WTC11 (cell line): ENCODE data around the gene INPP5K. TPM values are rescaled to one million over a fixed set of nuclear protein-coding genes. Genes with fewer than 3 reads are reported as not detected.

ENCODE experiments used
- ATAC-seq: fragments of 200-7000 bp; cut with Tn5 transposase; 2 replicates; pipeline ENCODE4 v1.10.0; 2021; ENCODE audit warnings: mild to moderate bottlenecking, moderate library complexity
- CTCF ChIA-PET: fragments of 300-600 bp; sonication (Branson Sonifier 250); formaldehyde crosslinking; loops from one replicate; lab custom pipeline; 2021; ENCODE audit warnings: antibody characterized with exemption; lab: Charles Lee
- POLR2A ChIA-PET: fragments of 350-600 bp; sonication (Branson Sonifier 250); formaldehyde crosslinking; loops from one replicate; lab custom pipeline; 2021; ENCODE audit warnings: antibody characterized with exemption; lab: Charles Lee
- DNase-seq: peaks from one replicate; pipeline ENCODE4 v3.0.0; 2021; ENCODE audit warnings: low spot score
- H3K27ac Mint-ChIP-seq: 2 replicates; pipeline ENCODE4 v1.8.0; 2021; ENCODE audit warnings: mixed read lengths
- H3K27me3 Mint-ChIP-seq: 2 replicates; pipeline ENCODE4 v1.8.0; 2021; ENCODE audit warnings: low read depth, mild to moderate bottlenecking, moderate library complexity, mixed read lengths
- H3K36me3 Mint-ChIP-seq: 2 replicates; pipeline ENCODE4 v1.8.0; 2021; ENCODE audit warnings: mixed read lengths
- H3K4me1 Mint-ChIP-seq: 2 replicates; pipeline ENCODE4 v1.8.0; 2022; ENCODE audit warnings: mixed read lengths
- H3K4me3 Mint-ChIP-seq: 2 replicates; pipeline ENCODE4 v1.8.0; 2021; ENCODE audit warnings: mild to moderate bottlenecking, moderate library complexity, mixed read lengths
- H3K9me3 Mint-ChIP-seq: 2 replicates; pipeline ENCODE4 v1.8.0; 2021; ENCODE audit warnings: mixed read lengths
- ATF1 ChIP-seq: sonication (generic); formaldehyde crosslinking; IDR thresholded peaks from 2 replicates; pipeline ENCODE4 v1.8.1; 2023; ENCODE audit warnings: mild to moderate bottlenecking, moderate library complexity, missing genetic modification reagents
- ETV6 ChIP-seq: sonication (generic); formaldehyde crosslinking; IDR thresholded peaks from 2 replicates; pipeline ENCODE4 v1.8.1; 2022; ENCODE audit warnings: mild to moderate bottlenecking, missing genetic modification reagents
- FOXJ3 ChIP-seq: sonication (generic); formaldehyde crosslinking; IDR thresholded peaks from 2 replicates; pipeline ENCODE4 v1.9.0; 2021; ENCODE audit warnings: missing genetic modification reagents, mild to moderate bottlenecking, borderline replicate concordance
- GRHL2 ChIP-seq: fragments of 250-450 bp; sonication (Bioruptor Pico); IDR thresholded peaks from 2 replicates; pipeline ENCODE4 v1.8.0; 2022; ENCODE audit warnings: mild to moderate bottlenecking, moderate library complexity; ENCODE audit not compliant: insufficient replicate concordance, severe bottlenecking
- GTF2I ChIP-seq: fragments of 250-450 bp; sonication (Bioruptor Pico); conservative IDR thresholded peaks from 2 replicates; pipeline ENCODE4 v1.4.0; 2021; ENCODE audit warnings: mild to moderate bottlenecking
- NFE2L1 ChIP-seq: sonication (generic); formaldehyde crosslinking; IDR thresholded peaks from 2 replicates; pipeline ENCODE4 v1.8.1; 2023; ENCODE audit warnings: missing genetic modification reagents
- NR3C1 ChIP-seq: sonication (generic); formaldehyde crosslinking; conservative IDR thresholded peaks from 2 replicates; pipeline ENCODE4 v1.8.1; 2023; ENCODE audit warnings: low read depth, mild to moderate bottlenecking, missing genetic modification reagents
- RELA ChIP-seq: sonication (generic); formaldehyde crosslinking; IDR thresholded peaks from 2 replicates; pipeline ENCODE4 v1.8.1; 2022; ENCODE audit warnings: missing genetic modification reagents, mild to moderate bottlenecking, borderline replicate concordance
- USF1 ChIP-seq: sonication (generic); formaldehyde crosslinking; IDR thresholded peaks from 2 replicates; pipeline ENCODE4 v1.8.0; 2022; ENCODE audit warnings: mild to moderate bottlenecking, missing genetic modification reagents
- ZNF121 ChIP-seq: sonication (generic); formaldehyde crosslinking; IDR thresholded peaks from 2 replicates; pipeline ENCODE4 v1.8.0; 2023; ENCODE audit warnings: missing genetic modification reagents
- ZNF138 ChIP-seq: sonication (generic); formaldehyde crosslinking; conservative IDR thresholded peaks from 2 replicates; pipeline ENCODE4 v1.8.1; 2022; ENCODE audit warnings: mild to moderate bottlenecking, moderate library complexity, missing genetic modification reagents
- ZNF396 ChIP-seq: fragments of 250-450 bp; sonication (Bioruptor Pico); IDR thresholded peaks from 2 replicates; pipeline ENCODE4 v1.8.0; 2021; ENCODE audit warnings: mild to moderate bottlenecking, moderate library complexity, borderline replicate concordance
- ZNF671 ChIP-seq: fragments of 250-450 bp; sonication (Bioruptor Pico); IDR thresholded peaks from 2 replicates; pipeline ENCODE4 v1.8.0; 2021; ENCODE audit warnings: mild to moderate bottlenecking
- total RNA-seq: library from RNA; stranded (reverse); gene quantifications from 3 replicates; pipeline ENCODE4 v1.2.3, GENCODE V29; 2021
- TF ChIP-seq, protein P1 (sequence below): sonication (generic); formaldehyde crosslinking; IDR thresholded peaks from 2 replicates; pipeline ENCODE4 v1.8.0; 2023; ENCODE audit warnings: missing genetic modification reagents, mild to moderate bottlenecking, borderline replicate concordance
- TF ChIP-seq, protein P2 (sequence below): fragments of 250-450 bp; sonication (Bioruptor Pico); IDR thresholded peaks from 2 replicates; pipeline ENCODE4 v2.1.2; 2022; ENCODE audit warnings: mild to moderate bottlenecking, moderate library complexity
- TF ChIP-seq, protein P3 (sequence below): fragments of 250-450 bp; sonication (Bioruptor Pico); IDR thresholded peaks from 2 replicates; pipeline ENCODE4 v1.8.0; 2021; ENCODE audit warnings: mild to moderate bottlenecking
- TF ChIP-seq, protein P4 (sequence below): sonication (generic); formaldehyde crosslinking; IDR thresholded peaks from 2 replicates; pipeline ENCODE4 v1.8.1; 2022; ENCODE audit warnings: mild to moderate bottlenecking, moderate library complexity, missing genetic modification reagents
- TF ChIP-seq, protein P5 (sequence below): sonication (generic); formaldehyde crosslinking; conservative IDR thresholded peaks from 2 replicates; pipeline ENCODE4 v1.8.1; 2023; ENCODE audit warnings: mild to moderate bottlenecking, low read depth, missing genetic modification reagents, moderate library complexity

The INPP5K gene
- total RNA-seq, 1 experiment from 2014 or later: 26.8 TPM

- Mint-ChIP-seq H3K27me3 (no peaks in the 10 kb centered on the region), H3K27ac (no peak overlapping the region), H3K4me1 (peaks cover 10% of the 10 kb centered on the region), H3K4me3 (no peak overlapping the region), H3K9me3 (no peaks in the 10 kb centered on the region), H3K36me3 (no peaks in the 10 kb centered on the region)
- no peak for DNase-seq
- ChIA-PET POLR2A (no interaction called here), CTCF (interaction anchor here (1.1 kb wide), 1 partner anchor 22 kb away, joined by 3 read pairs; no protein-coding TSS in a partner anchor)
- TF ChIP-seq, protein P1, sequence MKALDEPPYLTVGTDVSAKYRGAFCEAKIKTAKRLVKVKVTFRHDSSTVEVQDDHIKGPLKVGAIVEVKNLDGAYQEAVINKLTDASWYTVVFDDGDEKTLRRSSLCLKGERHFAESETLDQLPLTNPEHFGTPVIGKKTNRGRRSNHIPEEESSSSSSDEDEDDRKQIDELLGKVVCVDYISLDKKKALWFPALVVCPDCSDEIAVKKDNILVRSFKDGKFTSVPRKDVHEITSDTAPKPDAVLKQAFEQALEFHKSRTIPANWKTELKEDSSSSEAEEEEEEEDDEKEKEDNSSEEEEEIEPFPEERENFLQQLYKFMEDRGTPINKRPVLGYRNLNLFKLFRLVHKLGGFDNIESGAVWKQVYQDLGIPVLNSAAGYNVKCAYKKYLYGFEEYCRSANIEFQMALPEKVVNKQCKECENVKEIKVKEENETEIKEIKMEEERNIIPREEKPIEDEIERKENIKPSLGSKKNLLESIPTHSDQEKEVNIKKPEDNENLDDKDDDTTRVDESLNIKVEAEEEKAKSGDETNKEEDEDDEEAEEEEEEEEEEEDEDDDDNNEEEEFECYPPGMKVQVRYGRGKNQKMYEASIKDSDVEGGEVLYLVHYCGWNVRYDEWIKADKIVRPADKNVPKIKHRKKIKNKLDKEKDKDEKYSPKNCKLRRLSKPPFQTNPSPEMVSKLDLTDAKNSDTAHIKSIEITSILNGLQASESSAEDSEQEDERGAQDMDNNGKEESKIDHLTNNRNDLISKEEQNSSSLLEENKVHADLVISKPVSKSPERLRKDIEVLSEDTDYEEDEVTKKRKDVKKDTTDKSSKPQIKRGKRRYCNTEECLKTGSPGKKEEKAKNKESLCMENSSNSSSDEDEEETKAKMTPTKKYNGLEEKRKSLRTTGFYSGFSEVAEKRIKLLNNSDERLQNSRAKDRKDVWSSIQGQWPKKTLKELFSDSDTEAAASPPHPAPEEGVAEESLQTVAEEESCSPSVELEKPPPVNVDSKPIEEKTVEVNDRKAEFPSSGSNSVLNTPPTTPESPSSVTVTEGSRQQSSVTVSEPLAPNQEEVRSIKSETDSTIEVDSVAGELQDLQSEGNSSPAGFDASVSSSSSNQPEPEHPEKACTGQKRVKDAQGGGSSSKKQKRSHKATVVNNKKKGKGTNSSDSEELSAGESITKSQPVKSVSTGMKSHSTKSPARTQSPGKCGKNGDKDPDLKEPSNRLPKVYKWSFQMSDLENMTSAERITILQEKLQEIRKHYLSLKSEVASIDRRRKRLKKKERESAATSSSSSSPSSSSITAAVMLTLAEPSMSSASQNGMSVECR (CRISPR knock-in tag): no peak
- TF ChIP-seq, protein P2, sequence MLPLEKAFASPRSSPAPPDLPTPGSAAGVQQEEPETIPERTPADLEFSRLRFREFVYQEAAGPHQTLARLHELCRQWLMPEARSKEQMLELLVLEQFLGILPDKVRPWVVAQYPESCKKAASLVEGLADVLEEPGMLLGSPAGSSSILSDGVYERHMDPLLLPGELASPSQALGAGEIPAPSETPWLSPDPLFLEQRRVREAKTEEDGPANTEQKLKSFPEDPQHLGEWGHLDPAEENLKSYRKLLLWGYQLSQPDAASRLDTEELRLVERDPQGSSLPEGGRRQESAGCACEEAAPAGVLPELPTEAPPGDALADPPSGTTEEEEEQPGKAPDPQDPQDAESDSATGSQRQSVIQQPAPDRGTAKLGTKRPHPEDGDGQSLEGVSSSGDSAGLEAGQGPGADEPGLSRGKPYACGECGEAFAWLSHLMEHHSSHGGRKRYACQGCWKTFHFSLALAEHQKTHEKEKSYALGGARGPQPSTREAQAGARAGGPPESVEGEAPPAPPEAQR (CRISPR knock-in tag): no peak
- TF ChIP-seq ZNF396 (CRISPR knock-in tag) (no peak), ETV6 (no peak), ZNF121 (CRISPR knock-in tag) (no peak)
- no peak for ATAC-seq
Measured at GRCh38 chr17:1511290-1511689, 5.1 kb downstream of the INPP5K start.

DNA sequence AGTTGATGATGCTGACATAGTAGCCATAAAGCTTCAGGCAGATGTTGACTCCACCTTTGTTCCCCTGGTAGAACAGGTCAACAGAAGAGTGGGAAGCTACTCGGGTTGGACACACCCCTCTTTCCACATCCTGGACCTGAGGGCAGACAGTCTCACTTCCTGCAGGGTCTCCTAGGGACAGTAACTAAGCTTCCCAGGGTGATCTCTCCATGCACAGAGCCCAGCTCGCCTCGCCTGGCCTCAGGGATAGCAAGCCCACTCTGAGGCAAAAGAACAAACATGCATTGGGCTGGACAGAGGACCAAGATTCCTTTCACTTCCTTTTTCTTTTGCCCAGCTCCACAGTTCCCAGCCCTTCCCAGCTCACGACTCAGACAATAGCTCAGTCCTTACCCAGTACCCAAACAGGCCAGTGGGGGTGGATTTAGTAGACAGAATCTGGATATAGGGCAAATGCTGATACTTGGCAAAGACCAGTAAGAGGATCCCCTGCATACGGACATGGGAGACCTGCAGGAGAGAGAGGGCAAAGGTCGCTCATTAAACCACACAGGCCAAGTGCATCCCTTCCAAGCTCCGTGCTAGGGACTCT is 7.0 kb downstream of the INPP5K start:
- Mint-ChIP-seq H3K36me3 (no peaks in the 10 kb centered on the region), H3K27me3 (no peaks in the 10 kb centered on the region), H3K9me3 (no peaks in the 10 kb centered on the region), H3K4me1 (no peaks in the 10 kb centered on the region), H3K4me3 (no peak overlapping the region), H3K27ac (no peak overlapping the region)
- ChIA-PET CTCF (no interaction called here), POLR2A (interaction anchor here (0.7 kb wide), 1 partner anchor 122 kb away, joined by 4 read pairs; no protein-coding TSS in a partner anchor)
- ATAC-seq (no peak), DNase-seq (no peak)
- TF ChIP-seq, protein P3, sequence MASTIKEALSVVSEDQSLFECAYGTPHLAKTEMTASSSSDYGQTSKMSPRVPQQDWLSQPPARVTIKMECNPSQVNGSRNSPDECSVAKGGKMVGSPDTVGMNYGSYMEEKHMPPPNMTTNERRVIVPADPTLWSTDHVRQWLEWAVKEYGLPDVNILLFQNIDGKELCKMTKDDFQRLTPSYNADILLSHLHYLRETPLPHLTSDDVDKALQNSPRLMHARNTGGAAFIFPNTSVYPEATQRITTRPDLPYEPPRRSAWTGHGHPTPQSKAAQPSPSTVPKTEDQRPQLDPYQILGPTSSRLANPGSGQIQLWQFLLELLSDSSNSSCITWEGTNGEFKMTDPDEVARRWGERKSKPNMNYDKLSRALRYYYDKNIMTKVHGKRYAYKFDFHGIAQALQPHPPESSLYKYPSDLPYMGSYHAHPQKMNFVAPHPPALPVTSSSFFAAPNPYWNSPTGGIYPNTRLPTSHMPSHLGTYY: no peak
- TF ChIP-seq ZNF138 (CRISPR knock-in tag): no peak
- TF ChIP-seq GTF2I (CRISPR knock-in tag): no peak
- no peak for TF ChIP-seq NR3C1 (CRISPR knock-in tag)
- TF ChIP-seq ATF1: no peak
- TF ChIP-seq, protein P4, sequence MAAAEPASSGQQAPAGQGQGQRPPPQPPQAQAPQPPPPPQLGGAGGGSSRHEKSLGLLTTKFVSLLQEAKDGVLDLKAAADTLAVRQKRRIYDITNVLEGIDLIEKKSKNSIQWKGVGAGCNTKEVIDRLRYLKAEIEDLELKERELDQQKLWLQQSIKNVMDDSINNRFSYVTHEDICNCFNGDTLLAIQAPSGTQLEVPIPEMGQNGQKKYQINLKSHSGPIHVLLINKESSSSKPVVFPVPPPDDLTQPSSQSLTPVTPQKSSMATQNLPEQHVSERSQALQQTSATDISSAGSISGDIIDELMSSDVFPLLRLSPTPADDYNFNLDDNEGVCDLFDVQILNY (CRISPR knock-in tag): no peak
- TF ChIP-seq GRHL2 (CRISPR knock-in tag): no peak
- no peak for TF ChIP-seq NFE2L1 (CRISPR knock-in tag)
- TF ChIP-seq FOXJ3 (CRISPR knock-in tag): no peak
- no peak for TF ChIP-seq RELA (CRISPR knock-in tag)
- TF ChIP-seq USF1: no peak
- TF ChIP-seq, protein P1 (CRISPR knock-in tag): no peak
- TF ChIP-seq ZNF671 (CRISPR knock-in tag): no peak
- TF ChIP-seq, protein P5, sequence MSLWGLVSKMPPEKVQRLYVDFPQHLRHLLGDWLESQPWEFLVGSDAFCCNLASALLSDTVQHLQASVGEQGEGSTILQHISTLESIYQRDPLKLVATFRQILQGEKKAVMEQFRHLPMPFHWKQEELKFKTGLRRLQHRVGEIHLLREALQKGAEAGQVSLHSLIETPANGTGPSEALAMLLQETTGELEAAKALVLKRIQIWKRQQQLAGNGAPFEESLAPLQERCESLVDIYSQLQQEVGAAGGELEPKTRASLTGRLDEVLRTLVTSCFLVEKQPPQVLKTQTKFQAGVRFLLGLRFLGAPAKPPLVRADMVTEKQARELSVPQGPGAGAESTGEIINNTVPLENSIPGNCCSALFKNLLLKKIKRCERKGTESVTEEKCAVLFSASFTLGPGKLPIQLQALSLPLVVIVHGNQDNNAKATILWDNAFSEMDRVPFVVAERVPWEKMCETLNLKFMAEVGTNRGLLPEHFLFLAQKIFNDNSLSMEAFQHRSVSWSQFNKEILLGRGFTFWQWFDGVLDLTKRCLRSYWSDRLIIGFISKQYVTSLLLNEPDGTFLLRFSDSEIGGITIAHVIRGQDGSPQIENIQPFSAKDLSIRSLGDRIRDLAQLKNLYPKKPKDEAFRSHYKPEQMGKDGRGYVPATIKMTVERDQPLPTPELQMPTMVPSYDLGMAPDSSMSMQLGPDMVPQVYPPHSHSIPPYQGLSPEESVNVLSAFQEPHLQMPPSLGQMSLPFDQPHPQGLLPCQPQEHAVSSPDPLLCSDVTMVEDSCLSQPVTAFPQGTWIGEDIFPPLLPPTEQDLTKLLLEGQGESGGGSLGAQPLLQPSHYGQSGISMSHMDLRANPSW: no peak
